Liver (tissue), 9 donors: Measurements from ENCODE around the gene ITGA5. TPM values are rescaled to one million over a fixed set of nuclear protein-coding genes. Genes with fewer than 3 reads are reported as not detected.
A peak's percentile ranks its signal among the peaks of the same experiment; 100 is the strongest.

ENCODE experiments used
- DNase-seq: peaks from one replicate; pipeline ENCODE4 v3.0.0-alpha.2; 2017; ENCODE audit warnings: low spot score
- H3K27ac ChIP-seq, 2 donors: one replicate each; pipeline ENCODE4 v1.7.0; 2013; ENCODE audit warnings: inconsistent platforms in 2 of 2, low read length in 2 of 2, control low read depth in 1 of 2, low read depth in 1 of 2, mild to moderate bottlenecking in 1 of 2
- H3K27me3 ChIP-seq, 4 donors: one replicate each; pipeline versions ENCODE4 v1.6.1 to v1.7.0; 2013; ENCODE audit warnings: low read length in 3 of 4, inconsistent platforms in 1 of 4, mild to moderate bottlenecking in 1 of 4, moderate library complexity in 1 of 4; ENCODE audit not compliant: control insufficient read depth in 4 of 4, insufficient read depth in 4 of 4
- H3K36me3 ChIP-seq, 4 donors: one replicate each; pipeline versions ENCODE4 v1.6.1 to v1.7.0; 2013; ENCODE audit warnings: low read length in 3 of 4, mild to moderate bottlenecking in 3 of 4, low read depth in 1 of 4, moderate library complexity in 1 of 4; ENCODE audit not compliant: control insufficient read depth in 4 of 4, insufficient read depth in 3 of 4
- H3K4me1 ChIP-seq, 4 donors: one replicate each; pipeline versions ENCODE4 v1.6.1 to v1.7.0; 2013; ENCODE audit warnings: low read length in 3 of 4, mild to moderate bottlenecking in 3 of 4, moderate library complexity in 1 of 4; ENCODE audit not compliant: control insufficient read depth in 4 of 4, insufficient read depth in 4 of 4
- H3K4me3 ChIP-seq, 3 donors: one replicate each; pipeline versions ENCODE4 v1.6.1 to v1.7.0; 2013; ENCODE audit warnings: low read length in 3 of 3, control low read depth in 1 of 3, low read depth in 1 of 3, mild to moderate bottlenecking in 1 of 3
- H3K9ac ChIP-seq, 2 donors: one replicate each; pipeline ENCODE4 v1.7.0; 2013; ENCODE audit warnings: low read length in 2 of 2, mild to moderate bottlenecking in 2 of 2, moderate library complexity in 2 of 2, control low read depth in 1 of 2, low read depth in 1 of 2
- H3K9me3 ChIP-seq, 4 donors: one replicate each; pipeline versions ENCODE4 v1.6.1 to v1.7.0; 2013; ENCODE audit warnings: low read length in 3 of 4; ENCODE audit not compliant: control insufficient read depth in 4 of 4
- FOXA1 ChIP-seq: IDR thresholded peaks from 2 replicates; pipeline ENCODE4 v1.6.1; 2016; ENCODE audit warnings: antibody characterized with exemption
- GABPA ChIP-seq, 2 donors: IDR thresholded peaks in 1 of 2; conservative IDR thresholded peaks in 1 of 2; 2 replicates each; pipeline ENCODE4 v1.6.1; 2016; ENCODE audit warnings: antibody characterized with exemption in 2 of 2, mild to moderate bottlenecking in 1 of 2, moderate library complexity in 1 of 2
- RXRA ChIP-seq, 2 donors: IDR thresholded peaks; 2 replicates each; pipeline ENCODE4 v1.6.1; 2017 to 2018; ENCODE audit warnings: antibody characterized with exemption in 2 of 2, mild to moderate bottlenecking in 1 of 2
- TAF1 ChIP-seq: conservative IDR thresholded peaks from 2 replicates; pipeline ENCODE4 v1.6.1; 2016; ENCODE audit warnings: antibody characterized with exemption, mild to moderate bottlenecking
- WGBS: extraction: QIAGEN DNeasy Blood & Tissue Kit; methylation state at CpG from one replicate; pipeline ENCODE4 v1.1.7; 2013; 5-methylcytosine and 5-hydroxymethylcytosine counted together
- polyA plus RNA-seq, 2 donors: library from polyadenylated mRNA; stranded (reverse) in 1 of 2; unstranded in 1 of 2; fragments of 200-250 nt in 1 of 2; fragments of >200 nt in 1 of 2; fragmentation: Nextera tagmentation in 1 of 2; extraction: Ambion mirVana in 1 of 2; gene quantifications; one replicate each; pipeline versions ENCODE4 v1.2.1 to v1.2.3, GENCODE V29; 2013 to 2015
- total RNA-seq, 2 donors: library from RNA; depleted of rRNA; stranded (reverse); fragments of >200 nt; gene quantifications; one replicate each; pipeline ENCODE4 v1.2.3, GENCODE V29; 2014
- TF ChIP-seq, protein P1 (sequence below): IDR thresholded peaks from 2 replicates; pipeline ENCODE4 v1.6.1; 2016; ENCODE audit warnings: antibody characterized with exemption
- TF ChIP-seq, protein P2 (sequence below): IDR thresholded peaks from 2 replicates; pipeline ENCODE4 v1.6.1; 2016; ENCODE audit warnings: antibody characterized with exemption, mild to moderate bottlenecking
- donor health status: healthy.
- donor health status: healthy.
- donor health status: healthy.
- donor health status: healthy.
- donor health status: healthy.

Gene ITGA5
- total and polyA plus RNA-seq, 4 donors, result 26.6 to 60.7 (median 39.6) TPM

DNA sequence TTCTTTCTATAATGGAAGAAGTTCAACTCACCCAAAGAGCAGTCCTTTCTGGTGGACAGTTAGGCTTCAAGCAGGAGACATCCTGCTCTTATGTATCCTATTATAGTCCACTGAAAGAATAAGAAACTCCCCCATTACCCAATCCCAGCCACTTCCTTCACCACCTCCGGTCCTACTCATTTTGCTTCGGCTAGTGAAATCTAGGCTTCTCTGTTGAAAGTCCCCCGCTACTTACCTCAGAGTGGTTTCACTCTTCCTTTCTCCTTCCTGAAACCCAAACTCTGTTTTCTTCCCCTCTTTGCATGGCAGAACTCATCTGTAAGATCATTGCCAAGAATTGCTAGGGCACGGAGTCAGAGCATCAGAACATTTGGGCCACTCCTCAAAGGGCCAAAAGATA, 54.7 kb downstream of the ITGA5 start, which contains the start of gene GPR84:
Gene GPR84 (minus strand): TSS at position 74 of the 400 bp plus-strand sequence. CDS start 635 bp downstream, outside the sequence.
- Histone ChIP-seq H3K36me3 (no peaks in the 10 kb centered on the region), H3K9me3 (no peaks in the 10 kb centered on the region), H3K4me3 (no peak within 1 kb of the TSS), H3K27me3 (no peaks in the 10 kb centered on the region), H3K4me1 (peaks cover 2 to 9% (median 5%) of the 10 kb centered on the region in 4 donors), H3K27ac (no peak within 1 kb of the TSS), H3K9ac (peak within 1 kb of the TSS in 1 of 2 donors; percentile 2)
- WGBS, result 73% methylated on average over 4 of the region's 4 CpGs
- no peak for DNase-seq
- TF ChIP-seq, protein P1, sequence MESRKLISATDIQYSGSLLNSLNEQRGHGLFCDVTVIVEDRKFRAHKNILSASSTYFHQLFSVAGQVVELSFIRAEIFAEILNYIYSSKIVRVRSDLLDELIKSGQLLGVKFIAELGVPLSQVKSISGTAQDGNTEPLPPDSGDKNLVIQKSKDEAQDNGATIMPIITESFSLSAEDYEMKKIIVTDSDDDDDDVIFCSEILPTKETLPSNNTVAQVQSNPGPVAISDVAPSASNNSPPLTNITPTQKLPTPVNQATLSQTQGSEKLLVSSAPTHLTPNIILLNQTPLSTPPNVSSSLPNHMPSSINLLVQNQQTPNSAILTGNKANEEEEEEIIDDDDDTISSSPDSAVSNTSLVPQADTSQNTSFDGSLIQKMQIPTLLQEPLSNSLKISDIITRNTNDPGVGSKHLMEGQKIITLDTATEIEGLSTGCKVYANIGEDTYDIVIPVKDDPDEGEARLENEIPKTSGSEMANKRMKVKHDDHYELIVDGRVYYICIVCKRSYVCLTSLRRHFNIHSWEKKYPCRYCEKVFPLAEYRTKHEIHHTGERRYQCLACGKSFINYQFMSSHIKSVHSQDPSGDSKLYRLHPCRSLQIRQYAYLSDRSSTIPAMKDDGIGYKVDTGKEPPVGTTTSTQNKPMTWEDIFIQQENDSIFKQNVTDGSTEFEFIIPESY, result no peak

DNA sequence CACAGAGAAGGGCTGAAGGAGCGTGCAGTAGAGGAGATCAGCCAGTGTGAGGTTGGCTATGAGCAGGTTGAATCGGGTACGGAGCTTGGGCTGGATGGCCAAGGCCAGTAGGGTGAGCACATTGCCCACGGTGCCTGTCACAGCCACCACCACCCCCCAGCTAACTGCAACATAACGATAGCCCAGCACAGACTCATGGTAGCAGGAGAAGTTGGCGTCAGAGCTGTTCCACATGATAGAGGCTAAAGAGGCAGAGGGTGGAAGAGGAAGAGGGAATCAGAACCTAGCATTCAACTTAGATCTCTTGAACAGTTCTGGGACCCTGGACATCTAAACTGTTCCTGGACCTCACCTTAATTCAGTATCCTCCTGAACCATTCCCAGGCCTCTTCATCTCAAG, 55.4 kb downstream of the ITGA5 start:
- Histone ChIP-seq H3K4me1 (peaks cover 2 to 6% (median 4%) of the 10 kb centered on the region in 4 donors), H3K27ac (no peak overlapping the region), H3K9ac (no peak overlapping the region), H3K9me3 (no peaks in the 10 kb centered on the region), H3K4me3 (no peak overlapping the region), H3K27me3 (no peaks in the 10 kb centered on the region), H3K36me3 (no peaks in the 10 kb centered on the region)
- TF ChIP-seq, protein P2, sequence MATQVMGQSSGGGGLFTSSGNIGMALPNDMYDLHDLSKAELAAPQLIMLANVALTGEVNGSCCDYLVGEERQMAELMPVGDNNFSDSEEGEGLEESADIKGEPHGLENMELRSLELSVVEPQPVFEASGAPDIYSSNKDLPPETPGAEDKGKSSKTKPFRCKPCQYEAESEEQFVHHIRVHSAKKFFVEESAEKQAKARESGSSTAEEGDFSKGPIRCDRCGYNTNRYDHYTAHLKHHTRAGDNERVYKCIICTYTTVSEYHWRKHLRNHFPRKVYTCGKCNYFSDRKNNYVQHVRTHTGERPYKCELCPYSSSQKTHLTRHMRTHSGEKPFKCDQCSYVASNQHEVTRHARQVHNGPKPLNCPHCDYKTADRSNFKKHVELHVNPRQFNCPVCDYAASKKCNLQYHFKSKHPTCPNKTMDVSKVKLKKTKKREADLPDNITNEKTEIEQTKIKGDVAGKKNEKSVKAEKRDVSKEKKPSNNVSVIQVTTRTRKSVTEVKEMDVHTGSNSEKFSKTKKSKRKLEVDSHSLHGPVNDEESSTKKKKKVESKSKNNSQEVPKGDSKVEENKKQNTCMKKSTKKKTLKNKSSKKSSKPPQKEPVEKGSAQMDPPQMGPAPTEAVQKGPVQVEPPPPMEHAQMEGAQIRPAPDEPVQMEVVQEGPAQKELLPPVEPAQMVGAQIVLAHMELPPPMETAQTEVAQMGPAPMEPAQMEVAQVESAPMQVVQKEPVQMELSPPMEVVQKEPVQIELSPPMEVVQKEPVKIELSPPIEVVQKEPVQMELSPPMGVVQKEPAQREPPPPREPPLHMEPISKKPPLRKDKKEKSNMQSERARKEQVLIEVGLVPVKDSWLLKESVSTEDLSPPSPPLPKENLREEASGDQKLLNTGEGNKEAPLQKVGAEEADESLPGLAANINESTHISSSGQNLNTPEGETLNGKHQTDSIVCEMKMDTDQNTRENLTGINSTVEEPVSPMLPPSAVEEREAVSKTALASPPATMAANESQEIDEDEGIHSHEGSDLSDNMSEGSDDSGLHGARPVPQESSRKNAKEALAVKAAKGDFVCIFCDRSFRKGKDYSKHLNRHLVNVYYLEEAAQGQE, result no peak
- no peak for TF ChIP-seq RXRA (IDR thresholded peaks at IDR 0.05)
- no peak for TF ChIP-seq FOXA1
- no peak for DNase-seq
- WGBS, result 87% methylated on average over 6 of the region's 6 CpGs

DNA sequence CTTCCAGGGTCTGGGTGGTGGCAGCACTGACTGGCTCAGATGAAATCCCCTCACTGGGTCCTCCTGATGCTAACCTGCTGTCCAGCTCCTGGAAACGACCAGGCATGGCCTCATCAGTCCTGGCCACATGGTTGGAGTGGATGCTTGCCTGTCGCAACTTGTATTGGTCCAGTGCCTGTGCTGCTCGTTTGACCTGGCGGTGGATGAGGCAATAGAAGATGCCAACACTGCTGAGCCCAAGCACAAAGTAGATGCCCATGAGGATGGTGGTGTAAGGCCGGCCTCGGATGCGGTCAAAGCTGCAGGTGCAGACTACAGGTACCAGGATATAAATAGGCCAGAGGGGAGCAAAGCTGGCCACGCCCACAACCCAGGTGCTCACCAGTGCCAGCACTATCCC, 56.0 kb downstream of the ITGA5 start:
- Histone ChIP-seq H3K9ac (no peak overlapping the region), H3K36me3 (no peaks in the 10 kb centered on the region), H3K27ac (no peak overlapping the region), H3K4me3 (no peak overlapping the region), H3K9me3 (no peaks in the 10 kb centered on the region), H3K4me1 (peaks cover 3 to 12% (median 8%) of the 10 kb centered on the region in 4 donors), H3K27me3 (no peaks in the 10 kb centered on the region)
- 61% methylated on average over 8 of the region's 8 CpGs for WGBS
- TF ChIP-seq TAF1 (no peak), GABPA (IDR thresholded peaks at IDR 0.05 in 1 of 2, conservative IDR thresholded peaks at IDR 0.05 in 1 of 2) (no peak)
- TF ChIP-seq, protein P2, result peak; percentile 70
- no peak for DNase-seq
